Measurements from ENCODE around the gene PRKCH. TPM values are rescaled to one million over a fixed set of nuclear protein-coding genes. Genes with fewer than 3 reads are reported as not detected.
A peak's percentile ranks its signal among the peaks of the same experiment; 100 is the strongest.

The PRKCH gene
- total RNA-seq, 3 donors from 2014 or later, result 109 to 141 (median 134) TPM

DNA sequence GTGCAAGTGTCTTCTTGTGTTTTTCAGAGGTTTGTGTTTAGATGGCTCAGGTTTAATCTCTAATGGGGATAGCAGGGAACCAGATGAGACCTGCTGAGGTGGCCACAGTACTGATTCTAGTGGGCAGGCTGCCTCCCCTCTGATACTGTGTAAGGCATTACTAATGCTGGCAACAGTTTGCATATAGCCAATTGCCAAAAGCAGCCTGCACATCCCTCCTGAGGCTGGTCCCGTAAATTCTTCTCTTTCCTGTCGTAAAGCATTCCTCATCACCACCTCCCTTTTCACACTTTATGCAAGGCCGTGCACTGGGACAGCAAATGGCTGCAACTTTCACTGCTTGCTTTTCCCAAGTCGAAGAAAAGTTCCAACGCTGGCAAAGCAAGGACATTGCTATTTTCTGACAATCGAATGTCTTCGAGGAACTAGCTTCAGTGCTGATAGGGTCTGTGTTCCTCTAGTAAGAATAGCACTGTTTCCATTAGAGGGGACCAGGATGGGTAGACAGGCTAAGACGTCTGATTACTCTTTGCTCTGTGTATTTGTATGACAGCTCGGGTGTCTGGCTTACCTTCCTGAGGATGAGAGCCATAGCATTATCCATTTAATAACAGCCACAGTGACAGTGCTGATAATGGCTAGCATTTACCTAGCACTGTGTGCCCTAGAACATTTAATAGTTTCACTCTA lies 195.7 kb downstream of the PRKCH start:
- no peak for ATAC-seq
- no peak for DNase-seq
- no peak overlapping the region for H3K4me3 Mint-ChIP-seq
- H3K4me1 Mint-ChIP-seq (ENCODE audit: low read depth), result peaks cover 78% of the 10 kb centered on the region
- H3K27me3 Mint-ChIP-seq (ENCODE audit: low read depth), result no peaks in the 10 kb centered on the region
- H3K9me3 Mint-ChIP-seq, result no peaks in the 10 kb centered on the region
- H3K36me3 Mint-ChIP-seq (ENCODE audit: insufficient read depth), result peaks cover 30% of the 10 kb centered on the region

- no peak for ATAC-seq
- peaks cover 81% of the 10 kb centered on the region for H3K4me1 Mint-ChIP-seq (ENCODE audit: low read depth)
- no peak overlapping the region for H3K4me3 Mint-ChIP-seq
- no peaks in the 10 kb centered on the region for H3K27me3 Mint-ChIP-seq (ENCODE audit: low read depth)
- peaks cover 37% of the 10 kb centered on the region for H3K36me3 Mint-ChIP-seq (ENCODE audit: insufficient read depth)
- no peaks in the 10 kb centered on the region for H3K9me3 Mint-ChIP-seq
- no peak for DNase-seq
These were observed 196.6 kb downstream of the PRKCH start for GRCh38 chr14:61517911-61518384.

DNA sequence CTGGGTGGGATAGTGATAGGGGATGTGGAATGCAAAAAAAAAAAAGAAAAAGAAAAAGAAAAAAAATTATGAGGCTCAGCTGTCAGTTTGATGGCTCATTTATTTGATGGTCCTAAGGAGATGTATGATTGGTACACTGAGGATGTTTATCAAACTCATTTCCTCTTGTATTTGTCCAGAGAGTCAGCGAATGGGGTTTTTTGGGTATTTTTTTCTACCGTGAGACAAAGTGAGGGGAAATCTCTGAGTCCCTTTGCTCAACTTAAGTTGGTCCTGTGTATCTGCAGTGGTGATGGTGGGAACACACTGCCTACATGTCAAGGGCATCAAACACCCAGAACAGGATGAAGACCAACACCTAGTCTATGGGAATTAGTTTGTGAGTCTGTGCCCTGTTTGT lies 197.0 kb downstream of the PRKCH start:
- no peak overlapping the region for H3K4me3 Mint-ChIP-seq
- no peaks in the 10 kb centered on the region for H3K9me3 Mint-ChIP-seq

DNA sequence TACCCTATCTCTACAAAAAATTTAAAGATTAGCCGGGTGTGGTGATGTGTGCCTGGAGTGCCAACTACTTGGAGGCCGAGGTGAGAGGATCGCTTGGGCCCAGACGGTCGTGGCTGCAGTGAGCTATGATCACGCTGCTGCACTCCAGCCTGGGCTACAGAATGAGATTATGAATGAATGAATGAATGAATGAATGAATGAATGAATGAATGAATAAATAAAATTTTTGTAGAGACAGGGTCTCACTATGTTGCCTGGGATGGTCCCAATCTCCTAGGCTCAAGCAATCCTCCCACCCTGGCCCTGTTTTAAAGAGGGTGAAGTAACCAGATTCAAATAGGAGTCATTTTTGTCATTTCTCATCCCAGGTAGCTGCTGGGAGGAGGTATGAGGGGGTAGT lies 197.7 kb downstream of the PRKCH start:
- H3K36me3 Mint-ChIP-seq (ENCODE audit: insufficient read depth), result peaks cover 37% of the 10 kb centered on the region
- ATAC-seq, result no peak
- H3K4me1 Mint-ChIP-seq (ENCODE audit: low read depth), result peaks cover 84% of the 10 kb centered on the region
- no peaks in the 10 kb centered on the region for H3K27me3 Mint-ChIP-seq (ENCODE audit: low read depth)
- no peaks in the 10 kb centered on the region for H3K9me3 Mint-ChIP-seq
- no peak overlapping the region for H3K4me3 Mint-ChIP-seq
- no peak for DNase-seq

More for the DNA sequence above, 197.0 kb downstream of the PRKCH start:
- DNase-seq (no peak), ATAC-seq (peak; percentile 25 to 37)
- Mint-ChIP-seq H3K4me1 (ENCODE audit: low read depth) (peaks cover 81% of the 10 kb centered on the region), H3K36me3 (ENCODE audit: insufficient read depth) (peaks cover 35% of the 10 kb centered on the region), H3K27me3 (ENCODE audit: low read depth) (no peaks in the 10 kb centered on the region)

GRCh38 chr14:61519735-61520134 lies 198.4 kb downstream of the PRKCH start:
- Mint-ChIP-seq H3K4me1 (ENCODE audit: low read depth) (peaks cover 86% of the 10 kb centered on the region), H3K4me3 (no peak overlapping the region), H3K27me3 (ENCODE audit: low read depth) (no peaks in the 10 kb centered on the region), H3K36me3 (ENCODE audit: insufficient read depth) (peaks cover 36% of the 10 kb centered on the region), H3K9me3 (no peaks in the 10 kb centered on the region)
- DNase-seq (no peak), ATAC-seq (no peak)

DNA sequence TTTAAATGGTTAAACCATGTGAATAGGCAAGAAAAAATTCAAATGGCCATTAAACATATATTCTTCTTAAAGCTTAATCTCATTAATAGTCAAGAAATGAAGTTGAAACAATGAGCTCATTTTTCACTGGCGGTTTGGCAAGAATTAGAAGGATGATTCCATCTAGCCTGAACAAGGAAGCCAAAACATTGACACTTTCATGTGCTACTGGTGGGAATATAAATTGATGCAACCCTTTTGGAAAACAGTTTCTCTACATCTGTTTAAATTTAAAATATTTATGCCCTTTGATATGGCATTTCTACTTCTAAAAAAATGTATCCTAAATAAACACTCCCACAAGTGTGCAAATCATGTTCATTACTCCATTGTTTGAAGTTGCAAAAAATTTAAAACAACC lies 199.2 kb downstream of the PRKCH start:
- H3K4me1 Mint-ChIP-seq (ENCODE audit: low read depth), result peaks cover 86% of the 10 kb centered on the region
- no peak overlapping the region for H3K4me3 Mint-ChIP-seq
- DNase-seq (no peak), ATAC-seq (no peak)
- no peaks in the 10 kb centered on the region for H3K9me3 Mint-ChIP-seq
- peaks cover 38% of the 10 kb centered on the region for H3K36me3 Mint-ChIP-seq (ENCODE audit: insufficient read depth)
- no peaks in the 10 kb centered on the region for H3K27me3 Mint-ChIP-seq (ENCODE audit: low read depth)

- H3K4me3 Mint-ChIP-seq, result no peak overlapping the region
- ATAC-seq, result no peak
- peaks cover 36% of the 10 kb centered on the region for H3K36me3 Mint-ChIP-seq (ENCODE audit: insufficient read depth)
- DNase-seq, result no peak
- peaks cover 85% of the 10 kb centered on the region for H3K4me1 Mint-ChIP-seq (ENCODE audit: low read depth)
- H3K27me3 Mint-ChIP-seq (ENCODE audit: low read depth), result no peaks in the 10 kb centered on the region
- no peaks in the 10 kb centered on the region for H3K9me3 Mint-ChIP-seq
These were observed 200.4 kb downstream of the PRKCH start for GRCh38 chr14:61521773-61522172.

DNA sequence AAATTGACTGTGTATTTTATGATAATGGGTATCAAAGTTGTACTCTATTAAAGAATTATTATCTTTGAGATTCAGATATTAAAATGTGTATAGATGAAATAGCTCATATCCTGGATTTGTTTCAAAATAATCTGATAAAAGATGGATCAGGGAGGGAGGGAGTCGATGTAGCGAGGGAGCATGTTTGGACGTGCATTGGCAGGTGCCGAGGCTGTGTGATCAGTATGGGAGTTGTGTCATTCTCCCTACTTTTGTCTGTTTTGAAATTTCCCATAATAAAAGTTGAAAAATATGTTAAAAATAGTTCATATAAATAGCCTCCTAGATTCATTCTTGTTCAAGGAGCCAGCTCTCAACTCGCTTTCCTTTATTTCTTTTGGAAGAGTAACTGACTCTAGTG lies 202.4 kb downstream of the PRKCH start:
- Mint-ChIP-seq H3K4me3 (no peak overlapping the region), H3K36me3 (ENCODE audit: insufficient read depth) (peaks cover 49% of the 10 kb centered on the region), H3K4me1 (ENCODE audit: low read depth) (peaks cover 85% of the 10 kb centered on the region), H3K27me3 (ENCODE audit: low read depth) (no peaks in the 10 kb centered on the region), H3K9me3 (no peaks in the 10 kb centered on the region)
- ATAC-seq (no peak), DNase-seq (no peak)

- Mint-ChIP-seq H3K36me3 (ENCODE audit: insufficient read depth) (peaks cover 54% of the 10 kb centered on the region), H3K27me3 (ENCODE audit: low read depth) (no peaks in the 10 kb centered on the region), H3K4me1 (ENCODE audit: low read depth) (peaks cover 84% of the 10 kb centered on the region), H3K9me3 (no peaks in the 10 kb centered on the region), H3K4me3 (no peak overlapping the region)
- DNase-seq (no peak), ATAC-seq (no peak)
These were observed 202.9 kb downstream of the PRKCH start for GRCh38 chr14:61524211-61524806.

- H3K4me3 Mint-ChIP-seq, result peak overlapping the region; percentile 34
These were observed 203.5 kb downstream of the PRKCH start for GRCh38 chr14:61524936-61525292.

GRCh38 chr14:61525293-61526011 lies 204.1 kb downstream of the PRKCH start:
- H3K9me3 Mint-ChIP-seq, result no peaks in the 10 kb centered on the region
- peaks cover 57% of the 10 kb centered on the region for H3K36me3 Mint-ChIP-seq (ENCODE audit: insufficient read depth)
- H3K4me3 Mint-ChIP-seq, result peak overlapping the region; percentile 8
- H3K27me3 Mint-ChIP-seq (ENCODE audit: low read depth), result no peaks in the 10 kb centered on the region
- peaks cover 82% of the 10 kb centered on the region for H3K4me1 Mint-ChIP-seq (ENCODE audit: low read depth)
- DNase-seq (peak; percentile 60), ATAC-seq (peak; percentile 78 to 84)

More at GRCh38 chr14:61524936-61525292, 203.5 kb downstream of the PRKCH start:
- no peak for ATAC-seq
- Mint-ChIP-seq H3K4me1 (ENCODE audit: low read depth) (peaks cover 81% of the 10 kb centered on the region), H3K27me3 (ENCODE audit: low read depth) (no peaks in the 10 kb centered on the region), H3K36me3 (ENCODE audit: insufficient read depth) (peaks cover 55% of the 10 kb centered on the region), H3K9me3 (no peaks in the 10 kb centered on the region)
- DNase-seq, result no peak

- Mint-ChIP-seq H3K4me3 (no peak overlapping the region), H3K9me3 (no peaks in the 10 kb centered on the region), H3K4me1 (ENCODE audit: low read depth) (peaks cover 87% of the 10 kb centered on the region), H3K27me3 (ENCODE audit: low read depth) (no peaks in the 10 kb centered on the region), H3K36me3 (ENCODE audit: insufficient read depth) (peaks cover 58% of the 10 kb centered on the region)
- ATAC-seq (no peak), DNase-seq (no peak)
These were observed 205.3 kb downstream of the PRKCH start for GRCh38 chr14:61526405-61527312.

GRCh38 chr14:61527325-61528100 lies 206.1 kb downstream of the PRKCH start:
- Mint-ChIP-seq H3K27me3 (ENCODE audit: low read depth) (no peaks in the 10 kb centered on the region), H3K4me3 (no peak overlapping the region), H3K4me1 (ENCODE audit: low read depth) (peaks cover 83% of the 10 kb centered on the region), H3K36me3 (ENCODE audit: insufficient read depth) (peaks cover 49% of the 10 kb centered on the region), H3K9me3 (no peaks in the 10 kb centered on the region)
- DNase-seq (no peak), ATAC-seq (no peak)
